Loucy (cell line): Measurements from ENCODE around the gene PPP3CA.

Source experiments
- H2AFZ ChIP-seq: fragments of 200-600 bp; sonication (generic); 2 replicates; pipeline ENCODE4 v1.6.0; 2016; ENCODE audit warnings: antibody characterized with exemption, mild to moderate bottlenecking, low read length, moderate library complexity
- H3F3A ChIP-seq: fragments of 200-600 bp; 2 replicates; pipeline ENCODE4 v1.6.0; 2016; ENCODE audit warnings: antibody characterized with exemption, low read depth, mild to moderate bottlenecking
- H3K27me3 ChIP-seq: fragments of 200-600 bp; sonication (generic); 2 replicates; pipeline ENCODE4 v1.6.1; 2014; ENCODE audit warnings: low read length, mild to moderate bottlenecking; ENCODE audit not compliant: insufficient read depth, poor library complexity, severe bottlenecking
- H3K36me3 ChIP-seq: fragments of 200-600 bp; sonication (generic); 2 replicates; pipeline ENCODE4 v1.6.1; 2016; ENCODE audit warnings: low read length; ENCODE audit not compliant: insufficient read depth
- H3K4me1 ChIP-seq: fragments of 200-600 bp; sonication (generic); 2 replicates; pipeline ENCODE4 v1.5.1; 2014; ENCODE audit warnings: low read length, mild to moderate bottlenecking; ENCODE audit not compliant: insufficient read depth, poor library complexity, severe bottlenecking
- H3K4me2 ChIP-seq: fragments of 200-600 bp; sonication (generic); 2 replicates; pipeline ENCODE4 v1.6.0; 2014; ENCODE audit warnings: antibody characterized with exemption, low read length, low read depth, mild to moderate bottlenecking; ENCODE audit not compliant: poor library complexity, severe bottlenecking
- H3K4me3 ChIP-seq: fragments of 200-600 bp; sonication (generic); 2 replicates; pipeline ENCODE4 v1.5.1; 2014; ENCODE audit warnings: low read length, mild to moderate bottlenecking, mixed read lengths; ENCODE audit not compliant: poor library complexity, severe bottlenecking
- H3K79me2 ChIP-seq: fragments of 200-600 bp; sonication (generic); 2 replicates; pipeline ENCODE4 v1.6.1; 2014; ENCODE audit warnings: low read length; ENCODE audit not compliant: insufficient read depth
- H3K9ac ChIP-seq: fragments of 200-600 bp; sonication (generic); 2 replicates; pipeline ENCODE4 v1.6.0; 2014; ENCODE audit warnings: mild to moderate bottlenecking, low read depth, low read length, moderate library complexity; ENCODE audit not compliant: poor library complexity, severe bottlenecking
- H3K9me2 ChIP-seq: fragments of 200-600 bp; sonication (generic); replicated peaks from 2 replicates; pipeline ENCODE4 v1.6.1; 2016; ENCODE audit warnings: low read depth, low read length, mixed read lengths
- H3K9me3 ChIP-seq: fragments of 200-600 bp; sonication (generic); 2 replicates; pipeline ENCODE4 v1.6.1; 2014; ENCODE audit warnings: mild to moderate bottlenecking, antibody characterized with exemption, low read length, low read depth; ENCODE audit not compliant: insufficient read depth
- H4K20me1 ChIP-seq: fragments of 200-600 bp; sonication (generic); 2 replicates; pipeline ENCODE4 v1.6.0; 2014; ENCODE audit warnings: antibody characterized with exemption, low read length, mild to moderate bottlenecking; ENCODE audit not compliant: insufficient read depth, poor library complexity, severe bottlenecking
- CTCF ChIP-seq: fragments of 200-600 bp; sonication (generic); conservative IDR thresholded peaks from 2 replicates; pipeline ENCODE4 v1.5.1; 2014; ENCODE audit warnings: mild to moderate bottlenecking, antibody characterized with exemption, low read length
- EZH2phosphoT487 ChIP-seq: fragments of 200-600 bp; IDR thresholded peaks from 2 replicates; pipeline ENCODE4 v1.6.1; 2018; ENCODE audit warnings: antibody characterized with exemption, mild to moderate bottlenecking, moderate library complexity, borderline replicate concordance

The PPP3CA gene

GRCh38 chr4:100989401-100989800, 357.9 kb downstream of the PPP3CA start:
- Histone ChIP-seq H2AFZ (no peak overlapping the region), H3K9me2 (no peaks in the 10 kb centered on the region), H4K20me1 (no peaks in the 10 kb centered on the region)

GRCh38 chr4:100988876-100989275, 358.4 kb downstream of the PPP3CA start:
- no peaks in the 10 kb centered on the region for H3K27me3 ChIP-seq
- TF ChIP-seq EZH2phosphoT487 = no peak
- no peak for TF ChIP-seq CTCF
- no peaks in the 10 kb centered on the region for H3K36me3 ChIP-seq
- no peaks in the 10 kb centered on the region for H3K4me1 ChIP-seq
- H3K4me3 ChIP-seq = no peak overlapping the region
- no peak overlapping the region for H3K4me2 ChIP-seq
- H4K20me1 ChIP-seq = no peaks in the 10 kb centered on the region
- no peak overlapping the region for H3K9ac ChIP-seq
- no peaks in the 10 kb centered on the region for H3F3A ChIP-seq
- H3K9me3 ChIP-seq = no peaks in the 10 kb centered on the region
- no peak overlapping the region for H2AFZ ChIP-seq
- no peaks in the 10 kb centered on the region for H3K79me2 ChIP-seq
- no peaks in the 10 kb centered on the region for H3K9me2 ChIP-seq

More at GRCh38 chr4:100989401-100989800, 357.9 kb downstream of the PPP3CA start:
- Histone ChIP-seq H3K4me2 (no peak overlapping the region), H3K4me1 (no peaks in the 10 kb centered on the region), H3K9me3 (no peaks in the 10 kb centered on the region), H3K27me3 (no peaks in the 10 kb centered on the region), H3F3A (no peaks in the 10 kb centered on the region), H3K36me3 (no peaks in the 10 kb centered on the region), H3K9ac (no peak overlapping the region), H3K79me2 (no peaks in the 10 kb centered on the region), H3K4me3 (no peak overlapping the region)
- TF ChIP-seq EZH2phosphoT487 (no peak), CTCF (no peak)

- Histone ChIP-seq H3K36me3 (no peaks in the 10 kb centered on the region), H3K9me2 (no peaks in the 10 kb centered on the region), H3K4me1 (no peaks in the 10 kb centered on the region), H3K4me2 (no peak overlapping the region), H3K9ac (no peak overlapping the region), H3F3A (no peaks in the 10 kb centered on the region), H2AFZ (no peak overlapping the region), H3K4me3 (no peak overlapping the region), H3K27me3 (no peaks in the 10 kb centered on the region), H3K9me3 (no peaks in the 10 kb centered on the region), H3K79me2 (no peaks in the 10 kb centered on the region), H4K20me1 (no peaks in the 10 kb centered on the region)
- TF ChIP-seq CTCF (no peak), EZH2phosphoT487 (no peak)
Measured at GRCh38 chr4:100986360-100986868, 360.9 kb downstream of the PPP3CA start.
